Measurements from ENCODE around the gene PCNX2. TPM values are rescaled to one million over a fixed set of nuclear protein-coding genes. Genes with fewer than 3 reads are reported as not detected.
"Not testable (repeated sequence)": the region's sequence is repeated elsewhere in the genome, so short reads cannot be mapped to it uniquely, and the experiment has no call there.

PCNX2 gene
- total and polyA plus RNA-seq, 2 donors (not counting 1 experiment from before 2014, with no cell fraction given) = 13.0 to 37.8 TPM

DNA sequence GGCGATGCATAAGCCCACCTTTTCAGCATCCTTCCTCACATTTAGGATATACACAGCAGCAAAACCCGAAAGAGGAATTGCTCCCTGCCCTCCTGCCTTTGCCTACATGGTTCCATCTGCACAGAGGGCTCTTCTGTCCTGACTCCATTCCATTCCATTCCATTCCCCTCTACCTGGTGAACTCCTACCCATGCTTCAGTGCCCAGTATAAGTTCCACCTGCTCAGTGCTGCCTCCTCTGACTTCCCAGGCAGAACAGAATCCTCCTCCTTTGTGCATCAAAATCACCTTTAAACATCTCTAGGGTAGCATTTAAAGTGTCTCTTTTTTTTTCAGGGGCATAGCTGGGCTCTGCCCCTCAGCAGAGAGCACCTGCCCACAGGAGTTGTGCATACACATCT, 112.9 kb downstream of the PCNX2 start:
- Histone ChIP-seq H3K9me3 (ENCODE audit: control insufficient read depth, insufficient read depth, low read depth, low read length) (no peaks in the 10 kb centered on the region), H3K79me2 (ENCODE audit: control insufficient read depth, insufficient read depth, low read length) (no peaks in the 10 kb centered on the region), H3K4me1 (ENCODE audit: control insufficient read depth, extremely low read depth, insufficient read depth, low read length) (peaks cover 3% of the 10 kb centered on the region), H3K27ac (ENCODE audit: insufficient read depth, low read length) (no peak overlapping the region), H3K36me3 (ENCODE audit: control insufficient read depth, insufficient read depth, low read length) (no peaks in the 10 kb centered on the region), H3K27me3 (ENCODE audit: control insufficient read depth, insufficient read depth, low read length) (no peaks in the 10 kb centered on the region), H2AFZ (ENCODE audit: low read length) (no peak overlapping the region), H3K4me3 (replicated peaks in 1 of 4; ENCODE audit: control extremely low read depth in 1 of 4, insufficient read depth in 1 of 4, low read depth in 3 of 4, low read length in 4 of 4) (no peak overlapping the region), H3K9ac (ENCODE audit: insufficient read depth, low read length) (no peak overlapping the region), H4K20me1 (ENCODE audit: control insufficient read depth, extremely low read depth, insufficient read depth, low read length) (no peaks in the 10 kb centered on the region), H3K4me2 (ENCODE audit: extremely low read depth, insufficient read depth, low read length) (no peak overlapping the region)
- no peak for TF ChIP-seq EZH2 (IDR thresholded peaks at IDR 0.05; ENCODE audit: low read length, missing control alignments)
- TF ChIP-seq, protein P1, sequence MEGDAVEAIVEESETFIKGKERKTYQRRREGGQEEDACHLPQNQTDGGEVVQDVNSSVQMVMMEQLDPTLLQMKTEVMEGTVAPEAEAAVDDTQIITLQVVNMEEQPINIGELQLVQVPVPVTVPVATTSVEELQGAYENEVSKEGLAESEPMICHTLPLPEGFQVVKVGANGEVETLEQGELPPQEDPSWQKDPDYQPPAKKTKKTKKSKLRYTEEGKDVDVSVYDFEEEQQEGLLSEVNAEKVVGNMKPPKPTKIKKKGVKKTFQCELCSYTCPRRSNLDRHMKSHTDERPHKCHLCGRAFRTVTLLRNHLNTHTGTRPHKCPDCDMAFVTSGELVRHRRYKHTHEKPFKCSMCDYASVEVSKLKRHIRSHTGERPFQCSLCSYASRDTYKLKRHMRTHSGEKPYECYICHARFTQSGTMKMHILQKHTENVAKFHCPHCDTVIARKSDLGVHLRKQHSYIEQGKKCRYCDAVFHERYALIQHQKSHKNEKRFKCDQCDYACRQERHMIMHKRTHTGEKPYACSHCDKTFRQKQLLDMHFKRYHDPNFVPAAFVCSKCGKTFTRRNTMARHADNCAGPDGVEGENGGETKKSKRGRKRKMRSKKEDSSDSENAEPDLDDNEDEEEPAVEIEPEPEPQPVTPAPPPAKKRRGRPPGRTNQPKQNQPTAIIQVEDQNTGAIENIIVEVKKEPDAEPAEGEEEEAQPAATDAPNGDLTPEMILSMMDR (conservative IDR thresholded peaks at IDR 0.05 in 1 of 2, IDR thresholded peaks at IDR 0.05 in 1 of 2; ENCODE audit: low read depth in 1 of 2, low read length in 2 of 2) = no peak
- no peak for DNase-seq (ENCODE audit: low read depth in 2 of 2)

DNA sequence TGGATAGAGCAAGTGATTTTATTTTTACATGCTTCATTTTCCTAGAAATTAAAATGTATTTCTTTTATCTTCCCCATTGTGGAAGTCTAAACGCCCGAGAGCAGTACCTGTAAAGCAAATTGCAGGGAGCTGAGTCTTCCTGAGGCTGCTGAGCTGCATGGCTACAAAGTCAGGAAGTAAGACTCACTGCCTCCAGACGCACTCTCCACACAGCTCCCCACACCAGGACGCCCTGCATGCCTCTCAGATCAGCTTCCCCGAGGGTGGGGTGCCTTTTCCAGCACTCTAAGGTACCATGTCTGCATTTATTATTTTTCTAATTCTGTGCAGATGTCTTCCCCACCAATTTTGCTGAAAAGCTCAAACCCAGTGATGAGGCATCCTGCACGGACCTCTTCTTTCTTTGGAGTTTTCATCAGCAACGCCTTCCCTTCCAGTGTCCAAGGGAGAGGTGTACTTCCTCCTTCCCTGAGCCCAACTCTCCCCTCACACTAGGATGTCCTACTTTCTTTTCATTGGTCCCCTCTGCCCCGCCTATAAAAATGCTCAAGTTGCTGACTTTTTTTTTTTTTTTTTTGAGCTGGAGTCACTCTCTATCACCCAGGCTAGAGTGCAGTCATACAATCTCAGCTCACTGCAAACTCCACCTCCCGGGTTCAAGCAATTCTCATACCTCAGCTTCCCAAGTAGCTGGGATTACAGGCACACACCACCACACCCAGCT, 114.7 kb downstream of the PCNX2 start:
- H3K27me3 ChIP-seq (ENCODE audit: control insufficient read depth, insufficient read depth, low read length) = no peaks in the 10 kb centered on the region
- H3K9me3 ChIP-seq (ENCODE audit: control insufficient read depth, insufficient read depth, low read depth, low read length) = no peaks in the 10 kb centered on the region
- no peaks in the 10 kb centered on the region for H4K20me1 ChIP-seq (ENCODE audit: control insufficient read depth, extremely low read depth, insufficient read depth, low read length)
- H2AFZ ChIP-seq (ENCODE audit: low read length) = no peak overlapping the region
- H3K79me2 ChIP-seq (ENCODE audit: control insufficient read depth, insufficient read depth, low read length) = no peaks in the 10 kb centered on the region
- TF ChIP-seq, protein P1 (conservative IDR thresholded peaks at IDR 0.05 in 1 of 2, IDR thresholded peaks at IDR 0.05 in 1 of 2; ENCODE audit: low read depth in 1 of 2, low read length in 2 of 2) = no peak
- no peak for TF ChIP-seq EZH2 (IDR thresholded peaks at IDR 0.05; ENCODE audit: low read length, missing control alignments)
- DNase-seq (ENCODE audit: low read depth in 2 of 2) = no peak
- H3K4me2 ChIP-seq (ENCODE audit: extremely low read depth, insufficient read depth, low read length) = no peak overlapping the region
- H3K27ac ChIP-seq (ENCODE audit: insufficient read depth, low read length) = no peak overlapping the region
- H3K9ac ChIP-seq (ENCODE audit: insufficient read depth, low read length) = no peak overlapping the region
- H3K36me3 ChIP-seq (ENCODE audit: control insufficient read depth, insufficient read depth, low read length) = no peaks in the 10 kb centered on the region
- peaks cover 3% of the 10 kb centered on the region for H3K4me1 ChIP-seq (ENCODE audit: control insufficient read depth, extremely low read depth, insufficient read depth, low read length)
- H3K4me3 ChIP-seq (replicated peaks in 1 of 4; ENCODE audit: control extremely low read depth in 1 of 4, insufficient read depth in 1 of 4, low read depth in 3 of 4, low read length in 4 of 4) = no peak overlapping the region

DNA sequence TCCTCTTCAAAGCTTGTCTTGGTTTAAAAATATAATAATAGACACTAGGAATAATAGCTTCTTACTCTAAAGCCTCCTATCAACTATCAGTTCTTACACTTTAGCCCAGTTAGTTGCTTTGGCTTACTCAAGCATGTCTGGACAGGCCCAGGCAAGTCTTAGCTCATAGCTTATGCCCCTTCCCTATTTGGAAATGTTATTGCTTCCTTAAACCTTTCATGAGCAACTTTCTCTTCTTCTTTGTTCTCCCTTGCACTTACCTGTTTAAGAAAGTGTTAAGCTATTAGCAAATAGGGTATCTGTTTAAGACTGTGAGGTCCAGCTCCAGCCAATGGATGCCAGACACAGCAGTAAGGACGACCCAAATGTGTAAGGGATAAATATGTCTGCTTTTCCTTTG, 115.9 kb downstream of the PCNX2 start:
- not testable (repeated sequence) for H3K4me3 ChIP-seq (replicated peaks in 1 of 4; ENCODE audit: control extremely low read depth in 1 of 4, insufficient read depth in 1 of 4, low read depth in 3 of 4, low read length in 4 of 4); H3K27me3 ChIP-seq (ENCODE audit: control insufficient read depth, insufficient read depth, low read length); H3K27ac ChIP-seq (ENCODE audit: insufficient read depth, low read length); H4K20me1 ChIP-seq (ENCODE audit: control insufficient read depth, extremely low read depth, insufficient read depth, low read length); H2AFZ ChIP-seq (ENCODE audit: low read length); H3K9ac ChIP-seq (ENCODE audit: insufficient read depth, low read length); H3K4me2 ChIP-seq (ENCODE audit: extremely low read depth, insufficient read depth, low read length); H3K36me3 ChIP-seq (ENCODE audit: control insufficient read depth, insufficient read depth, low read length); H3K79me2 ChIP-seq (ENCODE audit: control insufficient read depth, insufficient read depth, low read length); H3K4me1 ChIP-seq (ENCODE audit: control insufficient read depth, extremely low read depth, insufficient read depth, low read length); H3K9me3 ChIP-seq (ENCODE audit: control insufficient read depth, insufficient read depth, low read depth, low read length)
- peak; percentile 48 to 62 for DNase-seq (ENCODE audit: low read depth in 2 of 2)
